H1 (cell line): ENCODE data around the gene ARHGEF28.

ENCODE experiments used
- ASH2L ChIP-seq: fragments of 200-600, 300-600 bp; sonication (generic); IDR thresholded peaks from one replicate; pipeline ENCODE4 v1.7.1; 2017; ENCODE audit warnings: low read length
- CEBPB ChIP-seq: IDR thresholded peaks from 2 replicates; pipeline ENCODE4 v1.6.1; 2012; ENCODE audit warnings: low read depth, low read length
- CTCF ChIP-seq, 3 experiments: IDR thresholded peaks; 1 replicate in 2 of 3; 2 replicates in 1 of 3; pipeline versions ENCODE4 v1.5.1 to v1.6.1; 2011; ENCODE audit warnings: low read length in 3 of 3, mild to moderate bottlenecking in 3 of 3, inconsistent platforms in 2 of 3, low read depth in 1 of 3, moderate library complexity in 1 of 3; ENCODE audit not compliant: insufficient read depth in 1 of 3; ENCODE audit errors: control extremely low read depth in 1 of 3
- EP300 ChIP-seq, 2 experiments: IDR thresholded peaks; 1 replicate in 1 of 2; 2 replicates in 1 of 2; pipeline ENCODE4 v1.6.1; 2011 to 2012; ENCODE audit warnings: low read depth in 2 of 2, low read length in 2 of 2, mild to moderate bottlenecking in 2 of 2, borderline replicate concordance in 1 of 2, inconsistent platforms in 1 of 2, moderate library complexity in 1 of 2
- GTF2F1 ChIP-seq: IDR thresholded peaks from 2 replicates; pipeline ENCODE4 v1.6.1; 2012; ENCODE audit warnings: low read depth, low read length, improper control_type of control experiment, borderline replicate concordance
- PHF8 ChIP-seq: fragments of 200-600 bp; sonication (generic); conservative IDR thresholded peaks from 2 replicates; pipeline ENCODE4 v1.7.1; 2012; ENCODE audit warnings: low read depth, mild to moderate bottlenecking, inconsistent platforms, low read length, moderate library complexity
- POLR2A ChIP-seq, 2 experiments: IDR thresholded peaks; 1 replicate in 1 of 2; 2 replicates in 1 of 2; pipeline ENCODE4 v1.6.1; 2011; ENCODE audit warnings: low read depth in 2 of 2, low read length in 2 of 2, mild to moderate bottlenecking in 2 of 2; ENCODE audit errors: control extremely low read depth in 1 of 2
- RAD21 ChIP-seq, 2 experiments: IDR thresholded peaks in 1 of 2; conservative IDR thresholded peaks in 1 of 2; 2 replicates each; pipeline ENCODE4 v1.6.1; 2011; ENCODE audit warnings: low read depth in 2 of 2, low read length in 2 of 2, improper control_type of control experiment in 1 of 2, inconsistent platforms in 1 of 2, mild to moderate bottlenecking in 1 of 2, moderate library complexity in 1 of 2
- RFX5 ChIP-seq: IDR thresholded peaks from 2 replicates; pipeline ENCODE4 v1.6.1; 2011; ENCODE audit warnings: low read depth, low read length, improper control_type of control experiment, borderline replicate concordance
- SIX5 ChIP-seq: IDR thresholded peaks from 2 replicates; pipeline ENCODE4 v1.6.1; 2011; ENCODE audit warnings: mild to moderate bottlenecking, low read depth, low read length
- TAF1 ChIP-seq: IDR thresholded peaks from 2 replicates; pipeline ENCODE4 v1.6.1; 2011; ENCODE audit warnings: mild to moderate bottlenecking, low read depth, low read length
- TF ChIP-seq, protein P1 (sequence below): IDR thresholded peaks from 2 replicates; pipeline ENCODE4 v1.6.1; 2012; ENCODE audit warnings: inconsistent platforms

DNA sequence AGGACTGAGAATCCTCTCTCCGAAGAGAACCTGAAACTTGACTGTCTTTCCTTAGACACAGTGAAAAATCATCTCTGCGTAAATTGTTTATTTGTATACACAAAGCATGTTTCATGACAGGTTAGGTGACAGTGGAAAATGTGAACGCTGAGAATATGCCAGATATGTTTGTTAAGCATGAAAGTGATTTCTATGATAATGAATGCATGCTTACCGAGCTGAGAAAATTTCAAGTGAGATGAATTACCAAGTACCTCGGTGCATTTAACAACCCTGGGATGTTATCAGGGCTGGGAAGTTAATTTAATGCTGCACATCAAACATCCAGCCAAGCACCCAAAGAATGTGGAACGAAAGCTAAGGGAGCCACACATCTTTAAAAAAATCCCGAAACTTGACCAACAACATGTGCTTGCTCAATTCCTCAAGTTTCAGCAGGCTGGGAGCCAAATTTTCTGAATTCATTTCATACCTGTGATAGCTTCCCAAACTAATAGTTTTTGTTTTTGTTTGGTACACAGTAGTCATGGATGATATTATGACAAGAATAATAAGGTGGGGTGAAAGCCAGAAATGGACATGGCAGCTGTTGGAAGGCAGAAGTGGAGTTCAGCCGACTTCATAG, 336.9 kb downstream of the ARHGEF28 start:
- TF ChIP-seq CTCF (IDR thresholded peaks at IDR 0.05; ENCODE audit: control extremely low read depth in 1 of 3, insufficient read depth in 1 of 3, low read depth in 1 of 3, low read length in 3 of 3) (no peak), POLR2A (IDR thresholded peaks at IDR 0.05; ENCODE audit: control extremely low read depth in 1 of 2, low read depth in 2 of 2, low read length in 2 of 2) (no peak), RAD21 (IDR thresholded peaks at IDR 0.05 in 1 of 2, conservative IDR thresholded peaks at IDR 0.05 in 1 of 2; ENCODE audit: low read depth in 2 of 2, low read length in 2 of 2) (no peak), ASH2L (no peak), PHF8 (no peak), EP300 (IDR thresholded peaks at IDR 0.05; ENCODE audit: borderline replicate concordance in 1 of 2, low read depth in 2 of 2, low read length in 2 of 2) (no peak), SIX5 (no peak), RFX5 (no peak), GTF2F1 (no peak), CEBPB (no peak), TAF1 (no peak)
- TF ChIP-seq, protein P1, sequence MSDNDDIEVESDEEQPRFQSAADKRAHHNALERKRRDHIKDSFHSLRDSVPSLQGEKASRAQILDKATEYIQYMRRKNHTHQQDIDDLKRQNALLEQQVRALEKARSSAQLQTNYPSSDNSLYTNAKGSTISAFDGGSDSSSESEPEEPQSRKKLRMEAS, result no peak
